ENCODE data around the gene TARDBP. TPM values are rescaled to one million over a fixed set of nuclear protein-coding genes. Genes with fewer than 3 reads are reported as not detected.
"Not testable (repeated sequence)": the region's sequence is repeated elsewhere in the genome, so short reads cannot be mapped to it uniquely, and the experiment has no call there.

TARDBP gene
- total and polyA plus RNA-seq, 5 experiments from 2014 or later, result 46.6 to 211 (median 65.2) TPM

DNA sequence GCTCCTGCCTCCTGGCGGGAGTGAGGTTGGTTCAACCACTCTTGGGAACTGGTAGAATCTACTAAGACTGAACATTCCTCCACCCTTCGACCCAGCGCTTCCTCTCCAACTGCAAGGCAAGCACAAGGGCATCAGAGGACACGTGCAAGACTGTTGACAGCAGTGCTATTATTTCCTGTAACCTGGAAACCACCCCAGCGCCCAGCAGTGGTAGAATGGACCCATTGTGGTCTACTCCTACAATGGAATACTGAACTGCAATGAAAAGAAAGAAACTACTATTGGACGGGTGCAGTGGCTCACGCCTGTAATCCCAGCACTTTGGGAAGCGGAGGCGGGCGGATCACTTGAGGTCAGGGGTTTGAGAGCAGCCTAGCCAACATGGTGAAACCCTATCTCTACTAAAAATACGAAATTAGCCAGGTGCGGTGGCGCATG lies 33.0 kb upstream of the TARDBP start:
- peak overlapping the region in 2 of 10 donors; percentile 19 to 59 for H3K27ac Mint-ChIP-seq
- POLR2A ChIA-PET, result no interaction called here
- peaks cover 0 to 5% (median 3%) of the 10 kb centered on the region in 4 donors for H3K4me1 Mint-ChIP-seq
- H3K9me3 Mint-ChIP-seq, result no peaks in the 10 kb centered on the region
- H3K36me3 Mint-ChIP-seq, result no peaks in the 10 kb centered on the region
- ATAC-seq, result peak in 1 of 2 donors; percentile 57
- DNase-seq, result no peak
- H3K4me3 Mint-ChIP-seq, result no peak overlapping the region
- peaks cover 4 to 44% (median 27%) of the 10 kb centered on the region in 5 donors for H3K27me3 Mint-ChIP-seq

DNA sequence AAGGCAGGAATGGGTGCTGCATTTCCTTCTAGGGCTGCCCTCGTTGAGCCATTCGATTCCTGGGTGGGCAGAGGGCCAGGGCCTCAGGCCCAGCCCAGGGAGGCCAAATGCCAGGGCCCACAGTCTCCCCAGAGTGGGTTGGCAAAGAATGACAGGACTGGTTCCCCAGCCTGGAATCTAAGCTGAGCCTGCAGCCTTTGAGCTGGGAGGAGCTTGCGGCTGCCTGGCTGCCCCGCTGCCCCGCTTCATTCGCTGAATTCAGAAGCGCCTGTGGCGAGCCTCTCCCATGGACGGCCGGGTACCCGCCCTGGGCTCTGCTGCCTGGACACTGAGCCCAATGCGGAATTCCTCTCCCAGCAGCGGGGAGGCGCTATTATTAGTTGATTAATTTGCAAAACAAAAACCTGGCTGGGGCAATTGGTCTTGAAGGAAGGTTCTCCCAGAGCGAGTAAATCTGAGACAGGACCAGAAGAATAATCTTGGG lies 32.3 kb upstream of the TARDBP start:
- no peaks in the 10 kb centered on the region for H3K36me3 Mint-ChIP-seq
- ATAC-seq, result no peak

DNA sequence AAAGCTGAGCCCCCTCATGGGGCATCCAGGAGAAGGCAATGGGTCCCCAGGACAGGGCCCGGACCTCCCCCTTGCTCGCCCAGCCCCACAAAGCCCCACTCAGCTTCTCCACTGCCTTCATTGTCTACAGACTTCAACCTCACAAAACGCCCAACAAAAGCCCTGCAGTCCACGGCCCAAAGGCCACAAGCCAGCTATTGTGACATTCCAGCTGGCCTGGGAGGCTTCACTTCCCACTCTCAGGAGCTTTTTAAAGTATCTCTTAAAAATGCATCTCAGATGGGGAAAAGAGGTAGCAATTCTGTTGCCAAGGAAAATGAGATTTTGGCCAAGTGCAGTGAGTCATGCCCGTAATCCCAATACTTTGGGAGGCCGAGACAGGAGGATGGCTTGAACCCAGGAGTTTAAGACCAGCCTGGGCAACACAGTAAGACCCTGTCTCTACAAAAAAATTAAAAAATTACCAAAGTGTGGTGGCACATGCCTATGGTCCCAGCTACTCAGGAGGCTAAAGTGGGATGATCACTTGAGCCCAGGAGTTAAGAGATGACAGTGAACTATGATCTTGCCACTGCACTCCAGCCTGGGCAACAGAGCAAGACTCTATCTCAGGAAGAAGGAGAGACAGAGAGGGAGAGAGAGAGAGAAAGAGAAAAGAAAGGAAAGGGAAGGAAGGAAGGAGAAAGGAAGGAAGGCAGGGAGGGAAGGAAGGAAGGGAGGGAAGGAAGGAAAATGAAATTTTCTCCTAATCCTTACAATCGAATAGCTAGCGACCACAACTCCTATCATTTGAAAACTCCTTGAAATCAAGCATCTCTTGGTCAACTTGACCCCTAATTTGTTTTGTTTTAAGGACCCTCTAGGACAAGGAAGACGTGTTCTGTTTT lies 31.4 kb upstream of the TARDBP start:
- POLR2A ChIA-PET, result interaction anchor here (0.7 kb wide), 1 partner anchor 9 kb away, joined by 6 read pairs; no protein-coding TSS in a partner anchor
- H3K27me3 Mint-ChIP-seq, result peaks cover 4 to 44% (median 28%) of the 10 kb centered on the region in 5 donors

More for the DNA sequence above, 32.3 kb upstream of the TARDBP start:
- H3K27ac Mint-ChIP-seq, result peak overlapping the region in 1 of 10 donors; percentile 19
- peaks cover 4 to 44% (median 27%) of the 10 kb centered on the region in 5 donors for H3K27me3 Mint-ChIP-seq
- POLR2A ChIA-PET, result no interaction called here
- H3K9me3 Mint-ChIP-seq, result no peaks in the 10 kb centered on the region
- no peak overlapping the region for H3K4me3 Mint-ChIP-seq
- DNase-seq, result no peak
- peaks cover 0 to 5% (median 3%) of the 10 kb centered on the region in 4 donors for H3K4me1 Mint-ChIP-seq

DNA sequence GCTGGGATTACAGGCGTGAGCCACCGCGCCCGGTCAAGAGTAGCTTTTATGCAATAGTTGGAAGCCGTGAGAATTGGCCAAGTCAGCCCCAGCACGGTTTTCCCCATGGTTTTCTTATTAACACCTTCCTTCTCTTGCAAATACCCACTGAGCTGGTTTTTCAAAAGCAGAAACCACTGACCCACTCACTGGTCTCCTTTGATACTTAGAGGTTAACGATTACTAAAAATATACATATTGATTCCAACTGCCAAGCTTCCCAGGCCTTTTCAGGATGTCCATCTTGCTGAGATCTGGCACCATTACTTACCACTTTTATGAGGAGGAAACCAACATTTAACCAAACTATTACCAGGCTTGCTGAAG lies 25.9 kb upstream of the TARDBP start:
- no peak overlapping the region for H3K4me3 Mint-ChIP-seq
- H3K27me3 Mint-ChIP-seq, result peaks cover 0 to 6% (median 5%) of the 10 kb centered on the region in 5 donors
- no peak for ATAC-seq
- H3K27ac Mint-ChIP-seq, result no peak overlapping the region
- POLR2A ChIA-PET, result no interaction called here
- H3K4me1 Mint-ChIP-seq, result peaks cover 0 to 3% (median 0%) of the 10 kb centered on the region in 4 donors
- DNase-seq, result no peak
- H3K9me3 Mint-ChIP-seq, result no peaks in the 10 kb centered on the region
- H3K36me3 Mint-ChIP-seq, result no peaks in the 10 kb centered on the region

More for the DNA sequence above, 31.4 kb upstream of the TARDBP start:
- Mint-ChIP-seq H3K27ac (peak overlapping the region in 1 of 10 donors; percentile 2), H3K4me1 (peaks cover 0 to 5% (median 4%) of the 10 kb centered on the region in 4 donors), H3K9me3 (no peaks in the 10 kb centered on the region), H3K36me3 (no peaks in the 10 kb centered on the region), H3K4me3 (no peak overlapping the region)
- DNase-seq, result no peak
- no peak for ATAC-seq

DNA sequence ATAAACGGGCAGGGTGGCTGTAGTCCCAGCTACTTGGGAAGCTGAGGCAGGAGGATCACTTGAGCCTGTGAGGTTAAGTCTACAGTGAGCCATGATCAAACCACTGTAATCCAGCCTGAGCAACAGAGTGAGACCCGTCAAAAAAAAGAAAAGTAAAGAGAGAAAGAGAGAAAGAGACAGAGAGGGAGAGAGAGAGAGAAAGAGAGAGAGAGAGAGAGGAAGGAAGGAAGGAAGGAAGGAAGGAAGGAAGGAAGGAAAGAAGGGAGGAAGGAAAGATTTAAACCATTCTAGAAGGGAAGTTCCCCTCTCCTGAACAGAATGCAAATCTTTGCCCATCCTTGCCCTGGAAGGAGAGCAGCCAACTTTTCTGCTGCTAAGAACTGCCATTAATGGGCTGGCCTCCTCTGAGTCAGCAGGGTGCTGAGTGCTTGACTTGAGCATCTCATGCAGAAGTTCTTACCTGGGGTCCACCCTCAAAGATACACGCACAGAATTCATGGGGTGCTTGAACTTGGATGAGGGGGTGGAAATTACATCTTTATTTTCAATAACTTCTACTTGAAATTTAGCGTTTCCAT lies 24.5 kb upstream of the TARDBP start:
- Mint-ChIP-seq H3K27ac (peak overlapping the region in 1 of 10 donors; percentile 5), H3K9me3 (no peaks in the 10 kb centered on the region), H3K27me3 (peaks cover 0 to 9% (median 0%) of the 10 kb centered on the region in 5 donors), H3K4me3 (no peak overlapping the region), H3K36me3 (no peaks in the 10 kb centered on the region), H3K4me1 (peaks cover 0 to 3% (median 0%) of the 10 kb centered on the region in 4 donors)
- POLR2A ChIA-PET, result no interaction called here
- ATAC-seq (no peak), DNase-seq (no peak)

DNA sequence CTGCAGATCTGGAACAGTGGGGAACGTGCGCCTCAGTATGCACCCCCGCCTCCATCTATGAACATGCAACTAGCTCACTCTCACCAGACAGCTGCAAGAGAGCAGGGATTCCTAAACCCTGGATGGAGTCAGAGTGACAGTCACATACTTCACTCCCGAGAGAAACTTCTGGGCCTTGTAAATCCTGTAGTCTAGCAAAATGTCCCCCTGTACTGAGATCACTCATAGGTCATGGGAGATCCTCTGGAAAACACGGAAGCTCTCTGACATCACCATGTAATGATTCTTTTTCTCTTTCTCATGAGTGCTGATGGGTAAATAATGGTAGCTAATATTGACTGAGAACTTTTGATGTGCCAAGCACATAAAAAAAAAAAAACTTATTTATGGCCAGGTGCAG lies 23.4 kb upstream of the TARDBP start:
- no peak overlapping the region for H3K27ac Mint-ChIP-seq
- H3K27me3 Mint-ChIP-seq, result peaks cover 0 to 4% (median 0%) of the 10 kb centered on the region in 5 donors
- H3K4me3 Mint-ChIP-seq, result no peak overlapping the region
- POLR2A ChIA-PET, result no interaction called here
- no peaks in the 10 kb centered on the region for H3K9me3 Mint-ChIP-seq
- DNase-seq (no peak), ATAC-seq (no peak)
- no peaks in the 10 kb centered on the region for H3K36me3 Mint-ChIP-seq
- peaks cover 0 to 3% (median 0%) of the 10 kb centered on the region in 4 donors for H3K4me1 Mint-ChIP-seq

DNA sequence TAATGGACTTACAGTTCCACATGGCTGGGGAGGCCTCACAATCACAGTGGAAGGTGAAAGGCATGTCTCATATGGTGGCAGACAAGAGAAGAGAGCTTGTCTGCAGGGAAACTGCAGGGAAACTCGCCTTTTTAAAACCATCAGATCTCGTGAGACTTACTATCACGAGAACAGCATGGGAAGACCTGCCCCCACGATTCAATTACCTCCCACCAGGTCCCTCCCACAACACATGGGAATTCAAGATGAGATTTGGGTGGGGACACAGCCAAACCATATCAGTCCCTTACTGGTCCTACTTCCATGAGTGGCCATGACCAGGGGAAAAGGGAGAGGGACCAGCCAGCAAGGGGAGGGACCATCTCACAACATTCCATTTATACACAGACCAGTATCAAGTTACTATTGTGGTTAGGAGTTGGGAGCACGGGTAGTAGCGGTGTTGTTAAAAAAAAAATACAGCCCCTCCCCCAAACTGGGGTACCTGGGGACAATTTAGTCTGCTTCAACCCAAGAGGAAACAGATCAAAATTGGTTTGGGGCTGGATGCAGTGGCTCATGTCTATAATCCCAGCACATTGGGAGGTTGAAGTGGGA lies 22.4 kb upstream of the TARDBP start:
- not testable (repeated sequence) for H3K36me3 Mint-ChIP-seq, H3K9me3 Mint-ChIP-seq, H3K27me3 Mint-ChIP-seq, H3K4me3 Mint-ChIP-seq, H3K27ac Mint-ChIP-seq, DNase-seq, ATAC-seq, H3K4me1 Mint-ChIP-seq
- POLR2A ChIA-PET, result interaction anchor here (0.6 kb wide), 1 partner anchor 968 kb away, joined by 3 read pairs; no protein-coding TSS in a partner anchor

DNA sequence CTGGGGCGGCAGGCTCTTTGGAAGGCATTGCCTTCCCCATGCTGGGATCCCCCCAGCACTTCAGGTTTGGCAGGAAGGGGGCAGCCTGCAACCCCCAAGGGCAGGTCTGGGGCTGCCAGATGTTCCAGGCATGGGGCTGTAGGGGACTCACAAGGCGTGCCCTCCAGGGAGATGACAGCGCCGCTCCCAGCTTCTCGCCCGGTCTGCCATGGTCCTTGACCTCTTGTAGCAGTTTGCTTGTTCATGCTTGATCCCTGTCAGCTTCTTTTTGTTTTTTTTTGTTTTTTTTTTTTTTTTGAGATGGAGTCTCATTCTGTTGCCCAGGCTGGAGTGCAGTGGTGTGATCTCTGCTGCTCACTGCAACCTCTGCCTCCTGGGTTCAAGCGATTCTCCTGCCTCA lies 21.6 kb upstream of the TARDBP start:
- POLR2A ChIA-PET, result no interaction called here
- Mint-ChIP-seq H3K27ac (no peak overlapping the region), H3K4me1 (peaks cover 0 to 3% (median 0%) of the 10 kb centered on the region in 4 donors), H3K4me3 (no peak overlapping the region), H3K9me3 (no peaks in the 10 kb centered on the region), H3K36me3 (no peaks in the 10 kb centered on the region), H3K27me3 (peaks cover 0 to 4% (median 0%) of the 10 kb centered on the region in 5 donors)
- ATAC-seq (no peak), DNase-seq (no peak)

DNA sequence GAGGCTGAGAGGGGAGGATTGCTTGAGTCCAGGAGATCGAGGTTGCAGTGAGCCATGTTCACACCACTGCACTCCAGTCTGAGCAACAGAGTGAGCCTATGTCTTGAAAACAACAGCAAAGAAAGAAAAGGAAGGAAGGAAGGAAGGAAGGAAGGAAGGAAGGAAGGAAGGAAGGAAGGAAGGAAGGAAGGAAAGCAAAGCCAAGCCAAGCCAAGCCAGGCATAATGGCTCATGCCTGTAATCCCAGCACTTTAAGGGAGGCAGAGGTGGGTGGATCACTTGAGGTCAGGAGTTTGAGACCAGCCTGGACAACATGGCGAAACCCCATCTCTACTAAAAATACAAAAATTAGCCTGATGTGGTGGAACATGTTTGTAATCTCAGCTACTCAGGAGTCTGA lies 20.4 kb upstream of the TARDBP start:
- H3K4me1 Mint-ChIP-seq, H3K27me3 Mint-ChIP-seq, POLR2A ChIA-PET, ATAC-seq, H3K27ac Mint-ChIP-seq, H3K36me3 Mint-ChIP-seq, H3K4me3 Mint-ChIP-seq, H3K9me3 Mint-ChIP-seq, DNase-seq: not testable (repeated sequence)

DNA sequence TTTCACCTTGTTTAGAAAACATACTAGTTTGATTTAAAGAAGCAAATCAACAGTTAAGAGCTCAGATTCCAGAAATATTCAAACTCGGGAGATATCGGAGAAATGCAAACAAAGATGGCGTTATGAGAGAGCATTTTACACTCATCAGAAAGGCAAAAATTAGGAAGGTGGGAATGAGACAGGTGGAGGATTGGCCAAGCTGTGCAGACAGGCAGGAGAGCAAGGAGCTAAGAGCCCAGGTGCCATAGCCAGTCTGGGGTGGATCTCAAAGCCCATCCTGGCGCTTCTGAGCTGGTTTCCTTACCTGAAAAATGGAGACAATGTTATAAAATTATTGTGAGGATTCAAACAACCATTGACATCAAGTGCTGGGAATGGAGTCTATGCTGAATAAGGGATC lies 19.6 kb upstream of the TARDBP start:
- Mint-ChIP-seq H3K9me3 (peaks cover 0 to 2% (median 0%) of the 10 kb centered on the region in 9 donors), H3K27me3 (peaks cover 0 to 4% (median 0%) of the 10 kb centered on the region in 5 donors), H3K27ac (peak overlapping the region in 1 of 10 donors; percentile 18), H3K36me3 (no peaks in the 10 kb centered on the region), H3K4me3 (no peak overlapping the region), H3K4me1 (peaks cover 0 to under 1% (median 0%) of the 10 kb centered on the region in 4 donors)
- no peak for DNase-seq
- POLR2A ChIA-PET, result interaction anchor here (0.6 kb wide), 1 partner anchor 107 kb away, joined by 4 read pairs; no protein-coding TSS in a partner anchor
- ATAC-seq, result no peak

DNA sequence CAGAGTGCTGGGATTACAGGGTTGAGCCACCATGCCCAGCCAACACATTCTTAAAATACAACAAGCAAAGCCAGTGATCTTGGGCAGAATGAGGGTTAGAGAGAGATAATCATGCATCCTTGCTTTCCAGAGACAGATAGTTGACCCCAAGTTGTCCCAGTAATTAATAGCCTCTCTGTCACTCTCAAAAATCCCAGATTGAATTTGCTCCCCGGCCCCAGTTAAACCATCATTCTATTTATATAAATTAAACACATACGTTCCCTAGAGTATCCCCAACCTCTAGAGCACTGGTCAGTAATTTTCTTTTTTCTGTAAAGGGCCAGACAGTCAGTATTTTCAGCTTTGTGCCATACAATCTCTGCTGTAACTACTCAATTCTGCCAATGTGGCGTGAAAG lies 16.4 kb upstream of the TARDBP start:
- Mint-ChIP-seq H3K27me3 (peaks cover 0 to 4% (median 0%) of the 10 kb centered on the region in 5 donors), H3K36me3 (peaks cover 0 to 12% (median 0%) of the 10 kb centered on the region in 3 donors), H3K27ac (no peak overlapping the region), H3K4me1 (no peaks in the 10 kb centered on the region), H3K9me3 (peaks cover 0 to 23% (median 4%) of the 10 kb centered on the region in 9 donors), H3K4me3 (no peak overlapping the region)
- no peak for DNase-seq
- ATAC-seq, result no peak
- POLR2A ChIA-PET, result no interaction called here

DNA sequence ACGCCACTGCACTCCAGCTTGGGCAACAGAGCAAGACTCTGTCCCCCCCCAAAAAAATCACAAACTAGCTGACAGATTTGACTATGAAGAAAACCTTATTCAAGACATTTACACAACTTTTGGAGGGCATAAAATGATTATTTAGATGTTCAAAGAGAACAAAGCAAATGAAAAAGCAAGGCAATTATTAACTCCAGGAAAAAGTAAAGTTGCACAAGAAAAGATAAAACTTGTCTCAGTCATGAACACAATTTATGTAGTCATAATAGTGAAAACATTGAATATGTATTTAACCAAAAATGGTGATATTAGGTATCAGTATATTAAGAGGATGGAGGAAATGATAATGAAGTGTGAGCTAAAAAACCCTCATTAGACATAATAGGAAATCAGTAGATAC lies 11.9 kb upstream of the TARDBP start:
- POLR2A ChIA-PET, result interaction anchor here (0.7 kb wide), 1 partner anchor 9 kb away, joined by 5 read pairs; no protein-coding TSS in a partner anchor
- Mint-ChIP-seq H3K27me3 (no peaks in the 10 kb centered on the region), H3K4me3 (no peak overlapping the region), H3K27ac (no peak overlapping the region), H3K4me1 (no peaks in the 10 kb centered on the region), H3K36me3 (peaks cover 0 to 12% (median 0%) of the 10 kb centered on the region in 3 donors), H3K9me3 (peaks cover 0 to 23% (median 4%) of the 10 kb centered on the region in 9 donors)
- no peak for DNase-seq
- no peak for ATAC-seq
